ENCODE results near the gene BCL2.
A peak's percentile ranks its signal among the peaks of the same experiment; 100 is the strongest.

The BCL2 gene

GRCh38 chr18:63259567-63260379 lies 59.8 kb downstream of the BCL2 start:
- 97% methylated on average over 7 of the region's 10 CpGs for WGBS (ENCODE audit: insufficient coverage)
- peaks cover 0 to 9% (median 1%) of the 10 kb centered on the region in 4 experiments for H3K36me3 ChIP-seq (ENCODE audit: control insufficient read depth in 4 of 4, insufficient read depth in 4 of 4, low read length in 3 of 4)
- no peaks in the 10 kb centered on the region for H3K27me3 ChIP-seq (replicated peaks in 2 of 5; ENCODE audit: control insufficient read depth in 4 of 5, insufficient read depth in 5 of 5, low read length in 4 of 5)
- H3K4me1 ChIP-seq (ENCODE audit: control extremely low read depth in 1 of 4, control insufficient read depth in 4 of 4, insufficient read depth in 4 of 4, low read length in 3 of 4) = peaks cover 0 to 9% (median 5%) of the 10 kb centered on the region in 4 experiments
- no peak overlapping the region for H3K4me3 ChIP-seq (ENCODE audit: control insufficient read depth in 1 of 7, extremely low read depth in 1 of 7, insufficient read depth in 4 of 7, low read depth in 2 of 7, low read length in 6 of 7)
- DNase-seq = peak in 1 of 3 donors; percentile 17
- POLR2A ChIA-PET = no interaction called here
- CTCF ChIA-PET = interaction anchor here (1.5 kb wide), 1 partner anchor 97 kb away, joined by 3 read pairs; no protein-coding TSS in a partner anchor
- H3K27ac ChIP-seq (ENCODE audit: insufficient read depth in 1 of 2, low read depth in 1 of 2, low read length in 2 of 2, poor library complexity in 1 of 2, severe bottlenecking in 2 of 2) = no peak overlapping the region
- H3K9me3 ChIP-seq (ENCODE audit: control extremely low read depth in 1 of 5, control insufficient read depth in 4 of 5, insufficient read depth in 2 of 5, low read depth in 1 of 5, low read length in 4 of 5) = no peaks in the 10 kb centered on the region

GRCh38 chr18:63258749-63259566 lies 60.6 kb downstream of the BCL2 start:
- H3K27ac ChIP-seq (ENCODE audit: insufficient read depth in 1 of 2, low read depth in 1 of 2, low read length in 2 of 2, poor library complexity in 1 of 2, severe bottlenecking in 2 of 2) = no peak overlapping the region
- no peaks in the 10 kb centered on the region for H3K9me3 ChIP-seq (ENCODE audit: control extremely low read depth in 1 of 5, control insufficient read depth in 4 of 5, insufficient read depth in 2 of 5, low read depth in 1 of 5, low read length in 4 of 5)
- WGBS (ENCODE audit: insufficient coverage) = 98% methylated on average over 15 of the region's 16 CpGs
- POLR2A ChIA-PET = no interaction called here
- no peak for DNase-seq
- CTCF ChIA-PET = interaction anchor here (1.5 kb wide), 1 partner anchor 96 kb away, joined by 3 read pairs; no protein-coding TSS in a partner anchor
- no peaks in the 10 kb centered on the region for H3K27me3 ChIP-seq (replicated peaks in 2 of 5; ENCODE audit: control insufficient read depth in 4 of 5, insufficient read depth in 5 of 5, low read length in 4 of 5)
- peaks cover 0 to 15% (median 10%) of the 10 kb centered on the region in 4 experiments for H3K4me1 ChIP-seq (ENCODE audit: control extremely low read depth in 1 of 4, control insufficient read depth in 4 of 4, insufficient read depth in 4 of 4, low read length in 3 of 4)
- peaks cover 0 to 9% (median 1%) of the 10 kb centered on the region in 4 experiments for H3K36me3 ChIP-seq (ENCODE audit: control insufficient read depth in 4 of 4, insufficient read depth in 4 of 4, low read length in 3 of 4)
- H3K4me3 ChIP-seq (ENCODE audit: control insufficient read depth in 1 of 7, extremely low read depth in 1 of 7, insufficient read depth in 4 of 7, low read depth in 2 of 7, low read length in 6 of 7) = no peak overlapping the region

GRCh38 chr18:63257453-63257852 lies 62.1 kb downstream of the BCL2 start:
- POLR2A ChIA-PET = no interaction called here
- no peak overlapping the region for H3K27ac ChIP-seq (ENCODE audit: insufficient read depth in 1 of 2, low read depth in 1 of 2, low read length in 2 of 2, poor library complexity in 1 of 2, severe bottlenecking in 2 of 2)
- peaks cover 0 to 9% (median 1%) of the 10 kb centered on the region in 4 experiments for H3K36me3 ChIP-seq (ENCODE audit: control insufficient read depth in 4 of 4, insufficient read depth in 4 of 4, low read length in 3 of 4)
- H3K4me3 ChIP-seq (ENCODE audit: control insufficient read depth in 1 of 7, extremely low read depth in 1 of 7, insufficient read depth in 4 of 7, low read depth in 2 of 7, low read length in 6 of 7) = no peak overlapping the region
- 100% methylated on average over 4 of the region's 5 CpGs for WGBS (ENCODE audit: insufficient coverage)
- peaks cover 5 to 28% (median 19%) of the 10 kb centered on the region in 4 experiments for H3K4me1 ChIP-seq (ENCODE audit: control extremely low read depth in 1 of 4, control insufficient read depth in 4 of 4, insufficient read depth in 4 of 4, low read length in 3 of 4)
- H3K27me3 ChIP-seq (replicated peaks in 2 of 5; ENCODE audit: control insufficient read depth in 4 of 5, insufficient read depth in 5 of 5, low read length in 4 of 5) = no peaks in the 10 kb centered on the region
- DNase-seq = no peak
- CTCF ChIA-PET = no interaction called here
- no peaks in the 10 kb centered on the region for H3K9me3 ChIP-seq (ENCODE audit: control extremely low read depth in 1 of 5, control insufficient read depth in 4 of 5, insufficient read depth in 2 of 5, low read depth in 1 of 5, low read length in 4 of 5)

GRCh38 chr18:63255435-63255834 lies 64.1 kb downstream of the BCL2 start:
- Histone ChIP-seq H3K9me3 (ENCODE audit: control extremely low read depth in 1 of 5, control insufficient read depth in 4 of 5, insufficient read depth in 2 of 5, low read depth in 1 of 5, low read length in 4 of 5) (no peaks in the 10 kb centered on the region), H3K27me3 (replicated peaks in 2 of 5; ENCODE audit: control insufficient read depth in 4 of 5, insufficient read depth in 5 of 5, low read length in 4 of 5) (no peaks in the 10 kb centered on the region), H3K4me1 (ENCODE audit: control extremely low read depth in 1 of 4, control insufficient read depth in 4 of 4, insufficient read depth in 4 of 4, low read length in 3 of 4) (peaks cover 6 to 33% (median 21%) of the 10 kb centered on the region in 4 experiments), H3K36me3 (ENCODE audit: control insufficient read depth in 4 of 4, insufficient read depth in 4 of 4, low read length in 3 of 4) (peaks cover 0 to 6% (median 1%) of the 10 kb centered on the region in 4 experiments), H3K4me3 (ENCODE audit: control insufficient read depth in 1 of 7, extremely low read depth in 1 of 7, insufficient read depth in 4 of 7, low read depth in 2 of 7, low read length in 6 of 7) (no peak overlapping the region), H3K27ac (ENCODE audit: insufficient read depth in 1 of 2, low read depth in 1 of 2, low read length in 2 of 2, poor library complexity in 1 of 2, severe bottlenecking in 2 of 2) (no peak overlapping the region)
- no peak for DNase-seq
- ChIA-PET POLR2A (no interaction called here), CTCF (interaction anchor here (1.6 to 2.5 kb wide), 2 partner anchors 10 to 44 kb away, joined by 3 to 5 read pairs; no protein-coding TSS in a partner anchor)
- WGBS (ENCODE audit: insufficient coverage) = 100% methylated on average over 2 of the region's 3 CpGs

- POLR2A ChIA-PET = no interaction called here
- Histone ChIP-seq H3K4me3 (ENCODE audit: control insufficient read depth in 1 of 7, extremely low read depth in 1 of 7, insufficient read depth in 4 of 7, low read depth in 2 of 7, low read length in 6 of 7) (no peak overlapping the region), H3K27ac (ENCODE audit: insufficient read depth in 1 of 2, low read depth in 1 of 2, low read length in 2 of 2, poor library complexity in 1 of 2, severe bottlenecking in 2 of 2) (no peak overlapping the region), H3K36me3 (ENCODE audit: control insufficient read depth in 4 of 4, insufficient read depth in 4 of 4, low read length in 3 of 4) (peaks cover 0 to 6% (median 1%) of the 10 kb centered on the region in 4 experiments), H3K4me1 (ENCODE audit: control extremely low read depth in 1 of 4, control insufficient read depth in 4 of 4, insufficient read depth in 4 of 4, low read length in 3 of 4) (peaks cover 10 to 38% (median 25%) of the 10 kb centered on the region in 4 experiments), H3K9me3 (ENCODE audit: control extremely low read depth in 1 of 5, control insufficient read depth in 4 of 5, insufficient read depth in 2 of 5, low read depth in 1 of 5, low read length in 4 of 5) (no peaks in the 10 kb centered on the region), H3K27me3 (replicated peaks in 2 of 5; ENCODE audit: control insufficient read depth in 4 of 5, insufficient read depth in 5 of 5, low read length in 4 of 5) (no peaks in the 10 kb centered on the region)
- no peak for DNase-seq
- CTCF ChIA-PET = interaction anchor here (1.2 to 2.5 kb wide), 3 partner anchors 11 to 68 kb away, joined by 3 to 5 read pairs (median 3); no protein-coding TSS in a partner anchor
- WGBS (ENCODE audit: insufficient coverage) = 89% methylated on average over 3 of the region's 4 CpGs
Observed at GRCh38 chr18:63254716-63255399, 64.7 kb downstream of the BCL2 start.

GRCh38 chr18:63253428-63254372 lies 65.9 kb downstream of the BCL2 start:
- ChIA-PET CTCF (interaction anchor here (1.2 to 2.5 kb wide), 4 partner anchors 12 to 69 kb away, joined by 3 to 5 read pairs (median 4); no protein-coding TSS in a partner anchor), POLR2A (no interaction called here)
- H3K4me3 ChIP-seq (ENCODE audit: control insufficient read depth in 1 of 7, extremely low read depth in 1 of 7, insufficient read depth in 4 of 7, low read depth in 2 of 7, low read length in 6 of 7) = peak overlapping the region in 6 of 7 experiments; percentile 28 to 60 (median 40)
- 0% methylated on average over 1 of the region's 10 CpGs for WGBS (ENCODE audit: insufficient coverage)
- H3K4me1 ChIP-seq (ENCODE audit: control extremely low read depth in 1 of 4, control insufficient read depth in 4 of 4, insufficient read depth in 4 of 4, low read length in 3 of 4) = peaks cover 11 to 48% (median 34%) of the 10 kb centered on the region in 4 experiments
- no peaks in the 10 kb centered on the region for H3K9me3 ChIP-seq (ENCODE audit: control extremely low read depth in 1 of 5, control insufficient read depth in 4 of 5, insufficient read depth in 2 of 5, low read depth in 1 of 5, low read length in 4 of 5)
- no peaks in the 10 kb centered on the region for H3K27me3 ChIP-seq (replicated peaks in 2 of 5; ENCODE audit: control insufficient read depth in 4 of 5, insufficient read depth in 5 of 5, low read length in 4 of 5)
- peak overlapping the region; percentile 69 to 83 for H3K27ac ChIP-seq (ENCODE audit: insufficient read depth in 1 of 2, low read depth in 1 of 2, low read length in 2 of 2, poor library complexity in 1 of 2, severe bottlenecking in 2 of 2)
- DNase-seq = peak; percentile 57 to 88 (median 83)
- H3K36me3 ChIP-seq (ENCODE audit: control insufficient read depth in 4 of 4, insufficient read depth in 4 of 4, low read length in 3 of 4) = no peaks in the 10 kb centered on the region

All from common myeloid progenitor, CD34-positive (primary cell).